Measurements from ENCODE around the gene RABL6.
"Not testable (repeated sequence)": the region's sequence is repeated elsewhere in the genome, so short reads cannot be mapped to it uniquely, and the experiment has no call there.

RABL6 gene

DNA sequence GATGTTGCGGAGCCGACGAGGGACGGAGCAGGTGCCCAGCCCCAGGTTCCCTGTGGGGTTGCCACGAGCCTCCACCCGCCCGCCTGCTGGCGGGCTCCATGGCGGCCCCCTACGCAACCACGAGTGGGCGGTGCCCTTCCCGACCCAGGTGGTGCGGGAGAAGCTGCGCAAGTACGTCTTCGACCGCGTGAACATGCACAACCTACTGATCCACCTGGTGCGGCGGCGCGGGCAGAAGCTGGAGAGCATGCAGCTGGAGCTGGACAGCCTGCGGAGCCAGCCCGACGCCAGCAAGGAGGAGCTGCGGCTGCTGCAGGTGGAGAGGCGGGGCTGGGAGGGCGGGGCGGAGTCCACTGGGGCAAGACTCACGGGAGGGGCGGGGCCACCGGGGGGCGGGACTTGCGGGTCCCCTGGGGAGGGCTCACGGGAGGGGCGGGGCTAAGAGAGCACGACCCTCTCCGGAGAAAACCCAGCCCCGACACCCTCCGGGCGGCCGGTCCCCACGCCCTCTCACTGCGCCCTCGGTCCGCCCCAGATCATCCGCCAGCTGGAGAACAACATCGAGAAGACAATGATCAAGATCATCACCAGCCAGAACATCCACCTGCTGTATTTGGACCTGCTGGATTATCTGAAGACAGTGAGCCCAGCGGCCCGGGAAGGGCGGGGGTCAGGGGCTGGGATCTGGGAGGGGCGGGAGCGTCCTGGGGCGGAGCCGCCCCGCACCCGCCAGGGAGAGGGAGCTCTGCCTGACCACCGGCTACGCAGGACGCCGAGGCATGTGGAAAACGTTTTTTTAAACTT is 7.7 kb upstream of the RABL6 start:
- H3K27ac ChIP-seq (ENCODE audit: low read length) = no peak overlapping the region
- peaks cover 24% of the 10 kb centered on the region for H3K27me3 ChIP-seq (ENCODE audit: control insufficient read depth, insufficient read depth, low read length)
- H3K36me3 ChIP-seq (ENCODE audit: control insufficient read depth, low read depth, low read length) = no peaks in the 10 kb centered on the region

GRCh38 chr9:136802321-136802720 is 5.4 kb upstream of the RABL6 start:
- no peak overlapping the region for H3K9ac ChIP-seq (ENCODE audit: low read length)
- no peak overlapping the region for H3K27ac ChIP-seq (ENCODE audit: low read length)
- H3K27me3 ChIP-seq (ENCODE audit: control insufficient read depth, insufficient read depth, low read length) = peaks cover 24% of the 10 kb centered on the region
- no peaks in the 10 kb centered on the region for H3K9me3 ChIP-seq (ENCODE audit: control insufficient read depth, low read depth, low read length)
- H3K36me3 ChIP-seq (ENCODE audit: control insufficient read depth, low read depth, low read length) = no peaks in the 10 kb centered on the region
- no peak overlapping the region for H3K4me3 ChIP-seq (ENCODE audit: low read length)
- peaks cover 5% of the 10 kb centered on the region for H3K4me1 ChIP-seq (ENCODE audit: control insufficient read depth, low read depth, low read length)

More for the DNA sequence above, 7.7 kb upstream of the RABL6 start:
- Histone ChIP-seq H3K4me1 (ENCODE audit: control insufficient read depth, low read depth, low read length) (peaks cover 9% of the 10 kb centered on the region), H3K9me3 (ENCODE audit: control insufficient read depth, low read depth, low read length) (no peaks in the 10 kb centered on the region), H3K4me3 (ENCODE audit: low read length) (peak overlapping the region; percentile 67), H3K9ac (ENCODE audit: low read length) (no peak overlapping the region)

DNA sequence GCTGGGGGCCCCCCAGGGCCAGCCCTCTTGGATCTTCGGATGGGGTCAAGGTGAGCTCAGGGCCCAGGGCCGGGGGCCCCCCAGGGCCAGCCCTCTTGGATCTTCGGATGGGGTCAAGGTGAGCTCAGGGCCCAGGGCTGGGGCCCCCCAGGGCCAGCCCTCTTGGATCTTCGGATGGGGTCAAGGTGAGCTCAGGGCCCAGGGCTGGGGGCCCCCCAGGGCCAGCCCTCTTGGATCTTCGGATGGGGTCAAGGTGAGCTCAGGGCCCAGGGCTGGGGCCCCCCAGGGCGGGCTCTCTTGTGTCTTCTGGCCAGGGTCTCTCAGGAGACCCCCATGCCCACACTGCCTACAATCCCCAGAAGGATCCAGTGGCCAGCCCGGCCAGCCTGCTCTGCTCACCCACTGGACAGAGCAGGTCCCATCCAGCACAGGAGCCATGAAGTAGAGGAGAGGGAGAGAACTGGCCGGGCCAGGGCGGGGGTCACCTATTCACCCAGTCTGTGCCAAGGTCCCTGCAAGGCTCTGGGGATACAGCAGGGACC is 4.7 kb upstream of the RABL6 start:
- peaks cover 24% of the 10 kb centered on the region for H3K27me3 ChIP-seq (ENCODE audit: control insufficient read depth, insufficient read depth, low read length)
- H3K4me1 ChIP-seq (ENCODE audit: control insufficient read depth, low read depth, low read length); H3K9ac ChIP-seq (ENCODE audit: low read length); H3K36me3 ChIP-seq (ENCODE audit: control insufficient read depth, low read depth, low read length); H3K27ac ChIP-seq (ENCODE audit: low read length); H3K4me3 ChIP-seq (ENCODE audit: low read length); H3K9me3 ChIP-seq (ENCODE audit: control insufficient read depth, low read depth, low read length): not testable (repeated sequence)

GRCh38 chr9:136803551-136804508 is 3.9 kb upstream of the RABL6 start:
- peaks cover 5% of the 10 kb centered on the region for H3K4me1 ChIP-seq (ENCODE audit: control insufficient read depth, low read depth, low read length)
- H3K9ac ChIP-seq (ENCODE audit: low read length) = no peak overlapping the region
- peaks cover 18% of the 10 kb centered on the region for H3K27me3 ChIP-seq (ENCODE audit: control insufficient read depth, insufficient read depth, low read length)
- H3K36me3 ChIP-seq (ENCODE audit: control insufficient read depth, low read depth, low read length) = no peaks in the 10 kb centered on the region
- H3K9me3 ChIP-seq (ENCODE audit: control insufficient read depth, low read depth, low read length) = no peaks in the 10 kb centered on the region
- no peak overlapping the region for H3K27ac ChIP-seq (ENCODE audit: low read length)
- no peak overlapping the region for H3K4me3 ChIP-seq (ENCODE audit: low read length)

GRCh38 chr9:136804509-136805206 is 3.1 kb upstream of the RABL6 start:
- Histone ChIP-seq H3K27me3 (ENCODE audit: control insufficient read depth, insufficient read depth, low read length) (peaks cover 10% of the 10 kb centered on the region), H3K9ac (ENCODE audit: low read length) (no peak overlapping the region), H3K4me3 (ENCODE audit: low read length) (no peak overlapping the region), H3K9me3 (ENCODE audit: control insufficient read depth, low read depth, low read length) (no peaks in the 10 kb centered on the region), H3K4me1 (ENCODE audit: control insufficient read depth, low read depth, low read length) (peaks cover 8% of the 10 kb centered on the region), H3K36me3 (ENCODE audit: control insufficient read depth, low read depth, low read length) (peaks cover 1% of the 10 kb centered on the region), H3K27ac (ENCODE audit: low read length) (no peak overlapping the region)

DNA sequence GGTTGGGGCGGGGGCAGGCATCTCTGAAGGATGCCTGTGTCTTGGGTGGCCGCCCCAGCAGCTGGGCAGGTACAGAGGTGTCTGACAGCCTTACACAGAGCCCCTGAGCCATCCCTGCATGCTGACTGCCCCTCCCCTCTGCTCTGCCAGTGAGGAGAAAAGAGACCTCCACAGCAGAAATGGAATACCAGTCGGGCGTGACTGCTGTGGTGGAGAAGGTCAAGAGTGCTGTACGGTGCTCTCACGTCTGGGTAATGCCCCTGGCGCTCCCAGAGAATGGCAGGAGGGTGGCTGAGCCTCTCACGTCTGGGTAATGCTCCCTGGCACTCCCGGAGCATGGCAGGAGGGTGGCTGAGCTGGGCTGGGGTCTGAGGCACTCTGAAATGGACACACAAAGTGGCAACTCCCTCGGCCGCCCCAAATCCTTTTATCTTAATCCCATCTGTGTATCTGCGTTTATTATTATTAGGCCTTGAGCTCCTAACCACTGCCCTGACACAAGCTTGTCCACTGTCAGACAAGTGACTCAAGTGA is 2.5 kb upstream of the RABL6 start:
- peaks cover 8% of the 10 kb centered on the region for H3K4me1 ChIP-seq (ENCODE audit: control insufficient read depth, low read depth, low read length)
- no peak overlapping the region for H3K9ac ChIP-seq (ENCODE audit: low read length)
- H3K36me3 ChIP-seq (ENCODE audit: control insufficient read depth, low read depth, low read length) = peaks cover 7% of the 10 kb centered on the region
- H3K9me3 ChIP-seq (ENCODE audit: control insufficient read depth, low read depth, low read length) = no peaks in the 10 kb centered on the region
- H3K4me3 ChIP-seq (ENCODE audit: low read length) = no peak overlapping the region
- no peak overlapping the region for H3K27ac ChIP-seq (ENCODE audit: low read length)
- H3K27me3 ChIP-seq (ENCODE audit: control insufficient read depth, insufficient read depth, low read length) = peaks cover 8% of the 10 kb centered on the region

DNA sequence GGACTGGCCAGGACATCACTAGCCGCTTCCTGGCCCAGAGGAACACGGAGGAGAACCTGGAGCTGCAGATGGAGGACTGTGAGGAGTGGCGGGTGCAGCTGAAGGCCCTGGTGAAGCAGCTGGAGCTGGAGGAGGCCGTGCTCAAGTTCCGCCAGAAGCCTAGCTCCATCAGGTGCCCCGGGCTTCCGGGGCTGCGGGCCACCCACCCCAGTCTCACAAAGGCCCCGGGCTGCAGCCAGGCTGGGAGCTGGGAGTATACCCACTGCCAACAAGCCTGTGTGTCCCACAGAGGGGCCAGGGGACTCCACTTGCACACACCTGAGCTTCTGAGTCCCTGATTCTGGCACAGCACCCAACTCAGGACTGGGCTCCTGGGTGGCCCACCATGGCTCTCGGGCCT is 1.7 kb upstream of the RABL6 start:
- Histone ChIP-seq H3K27ac (ENCODE audit: low read length) (no peak overlapping the region), H3K4me1 (ENCODE audit: control insufficient read depth, low read depth, low read length) (peaks cover 3% of the 10 kb centered on the region), H3K27me3 (ENCODE audit: control insufficient read depth, insufficient read depth, low read length) (peaks cover 8% of the 10 kb centered on the region), H3K9ac (ENCODE audit: low read length) (no peak overlapping the region), H3K4me3 (ENCODE audit: low read length) (no peak overlapping the region), H3K36me3 (ENCODE audit: control insufficient read depth, low read depth, low read length) (peaks cover 7% of the 10 kb centered on the region), H3K9me3 (ENCODE audit: control insufficient read depth, low read depth, low read length) (no peaks in the 10 kb centered on the region)

DNA sequence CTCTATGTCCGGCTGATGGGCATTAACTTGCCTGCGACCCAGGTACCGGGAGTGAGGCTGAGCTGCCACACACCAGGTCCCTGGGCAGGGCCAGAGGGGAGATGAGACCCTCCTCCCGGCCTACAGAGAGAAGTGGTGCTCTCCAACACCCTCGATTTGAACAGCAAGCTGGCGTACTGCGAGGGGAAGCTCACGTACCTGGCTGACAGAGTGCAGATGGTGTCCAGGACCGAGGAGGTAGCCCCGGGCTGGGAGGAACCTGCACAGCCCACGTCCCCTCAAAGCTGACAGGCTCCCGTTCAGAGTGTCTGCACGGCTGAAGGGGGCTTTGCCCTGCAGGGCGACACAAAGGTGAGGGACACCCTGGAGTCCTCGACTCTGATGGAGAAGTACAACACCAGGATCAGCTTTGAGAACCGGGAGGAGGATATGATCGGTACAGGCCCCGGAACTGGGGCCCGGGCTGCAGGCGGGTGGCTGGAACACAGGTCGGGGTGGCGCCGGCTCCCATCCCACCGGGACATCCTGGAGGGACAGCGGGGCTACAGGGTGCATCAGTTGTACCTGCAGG is 1.0 kb upstream of the RABL6 start:
- peaks cover 7% of the 10 kb centered on the region for H3K27me3 ChIP-seq (ENCODE audit: control insufficient read depth, insufficient read depth, low read length)
- peaks cover 3% of the 10 kb centered on the region for H3K4me1 ChIP-seq (ENCODE audit: control insufficient read depth, low read depth, low read length)
- no peaks in the 10 kb centered on the region for H3K9me3 ChIP-seq (ENCODE audit: control insufficient read depth, low read depth, low read length)
- peak overlapping the region; percentile 63 for H3K9ac ChIP-seq (ENCODE audit: low read length)
- peaks cover 7% of the 10 kb centered on the region for H3K36me3 ChIP-seq (ENCODE audit: control insufficient read depth, low read depth, low read length)
- H3K27ac ChIP-seq (ENCODE audit: low read length) = no peak overlapping the region
- H3K4me3 ChIP-seq (ENCODE audit: low read length) = peak overlapping the region; percentile 64

GRCh38 chr9:136808075-136808805 is 492 bp downstream of the RABL6 start:
- Histone ChIP-seq H3K9ac (ENCODE audit: low read length) (peak overlapping the region; percentile 71), H3K36me3 (ENCODE audit: control insufficient read depth, low read depth, low read length) (peaks cover 9% of the 10 kb centered on the region), H3K4me3 (ENCODE audit: low read length) (peak overlapping the region; percentile 74), H3K9me3 (ENCODE audit: control insufficient read depth, low read depth, low read length) (no peaks in the 10 kb centered on the region), H3K4me1 (ENCODE audit: control insufficient read depth, low read depth, low read length) (peaks cover 3% of the 10 kb centered on the region), H3K27ac (ENCODE audit: low read length) (no peak overlapping the region), H3K27me3 (ENCODE audit: control insufficient read depth, insufficient read depth, low read length) (no peaks in the 10 kb centered on the region)

- no peak overlapping the region for H3K27ac ChIP-seq (ENCODE audit: low read length)
- H3K27me3 ChIP-seq (ENCODE audit: control insufficient read depth, insufficient read depth, low read length) = no peaks in the 10 kb centered on the region
- peaks cover 3% of the 10 kb centered on the region for H3K4me1 ChIP-seq (ENCODE audit: control insufficient read depth, low read depth, low read length)
- peak overlapping the region; percentile 71 for H3K9ac ChIP-seq (ENCODE audit: low read length)
- peak overlapping the region; percentile 74 for H3K4me3 ChIP-seq (ENCODE audit: low read length)
- peaks cover 9% of the 10 kb centered on the region for H3K36me3 ChIP-seq (ENCODE audit: control insufficient read depth, low read depth, low read length)
- H3K9me3 ChIP-seq (ENCODE audit: control insufficient read depth, low read depth, low read length) = no peaks in the 10 kb centered on the region
Observed at GRCh38 chr9:136808806-136809158, 1.0 kb downstream of the RABL6 start.
